ENCODE results near the gene RFX2. TPM values are rescaled to one million over a fixed set of nuclear protein-coding genes. Genes with fewer than 3 reads are reported as not detected.
A peak's percentile ranks its signal among the peaks of the same experiment; 100 is the strongest.

Gene RFX2
- polyA plus RNA-seq, 2 of the 4 experiments (the other 2 are of a cell fraction), result 3.7 to 3.9 TPM

DNA sequence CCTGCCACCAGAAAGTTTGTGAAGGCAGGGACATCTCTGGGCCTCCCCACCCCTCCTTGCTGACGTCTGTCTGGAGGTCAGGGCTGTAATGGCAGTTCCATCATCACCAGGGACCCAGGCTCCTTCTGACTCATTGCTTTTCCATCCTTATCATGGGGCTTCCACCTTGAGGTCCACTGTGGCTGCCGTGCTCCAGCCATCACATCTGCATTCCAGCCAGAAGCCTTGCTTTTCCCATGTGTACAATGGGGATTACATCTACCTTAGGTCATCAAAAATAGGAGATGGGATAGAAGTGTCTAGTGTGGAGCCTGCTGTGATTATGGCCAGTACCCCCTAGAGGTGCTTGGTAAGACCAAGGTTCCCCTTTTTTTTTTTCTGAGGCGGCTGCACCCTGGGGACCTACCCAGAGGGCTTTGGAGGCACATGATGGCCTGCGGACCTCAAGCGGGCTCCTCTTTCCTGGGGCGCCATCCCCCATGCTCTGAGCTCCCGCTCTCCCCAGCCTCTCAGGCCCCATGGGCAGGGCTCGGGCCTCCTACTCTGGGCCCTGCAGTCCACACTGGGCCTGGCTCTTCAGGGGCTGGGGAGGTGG is 119.0 kb downstream of the RFX2 start:
- Histone ChIP-seq H3K4me3 (no peak overlapping the region), H3K4me2 (no peak overlapping the region), H3K4me1 (peaks cover 5% of the 10 kb centered on the region; the same call in 1 of the 3 replicates), H3K27ac (no peak overlapping the region), H3K9me3 (no peaks in the 10 kb centered on the region)
- CTCF ChIA-PET, result interaction anchor here (1.6 to 5.7 kb wide), 3 partner anchors 11 to 56 kb away, joined by 4 to 61 read pairs (median 16); no protein-coding TSS in a partner anchor
- POLR2A ChIA-PET, result no interaction called here
- WGBS (ENCODE audit: missing lambda C conversion rate), result 89% methylated on average over 3 of the region's 8 CpGs
- ATAC-seq, result no peak
- no peak for DNase-seq (ENCODE audit: low read depth in 1 of 2, low spot score in 1 of 2)
- no peak for FAIRE-seq
- no peak for TF ChIP-seq NR3C1 (IDR thresholded peaks at IDR 0.05)
- TF ChIP-seq JUNB (IDR thresholded peaks at IDR 0.05), result no peak
- TF ChIP-seq EP300 (IDR thresholded peaks at IDR 0.05), result no peak
- TF ChIP-seq RAD21 (conservative IDR thresholded peaks at IDR 0.05 in 1 of 2, IDR thresholded peaks at IDR 0.05 in 1 of 2), result no peak
- no peak for TF ChIP-seq SREBF2 (IDR thresholded peaks at IDR 0.05)
- no peak for TF ChIP-seq ZSCAN20 (CRISPR knock-in tag; IDR thresholded peaks at IDR 0.05)
- TF ChIP-seq, protein P1, sequence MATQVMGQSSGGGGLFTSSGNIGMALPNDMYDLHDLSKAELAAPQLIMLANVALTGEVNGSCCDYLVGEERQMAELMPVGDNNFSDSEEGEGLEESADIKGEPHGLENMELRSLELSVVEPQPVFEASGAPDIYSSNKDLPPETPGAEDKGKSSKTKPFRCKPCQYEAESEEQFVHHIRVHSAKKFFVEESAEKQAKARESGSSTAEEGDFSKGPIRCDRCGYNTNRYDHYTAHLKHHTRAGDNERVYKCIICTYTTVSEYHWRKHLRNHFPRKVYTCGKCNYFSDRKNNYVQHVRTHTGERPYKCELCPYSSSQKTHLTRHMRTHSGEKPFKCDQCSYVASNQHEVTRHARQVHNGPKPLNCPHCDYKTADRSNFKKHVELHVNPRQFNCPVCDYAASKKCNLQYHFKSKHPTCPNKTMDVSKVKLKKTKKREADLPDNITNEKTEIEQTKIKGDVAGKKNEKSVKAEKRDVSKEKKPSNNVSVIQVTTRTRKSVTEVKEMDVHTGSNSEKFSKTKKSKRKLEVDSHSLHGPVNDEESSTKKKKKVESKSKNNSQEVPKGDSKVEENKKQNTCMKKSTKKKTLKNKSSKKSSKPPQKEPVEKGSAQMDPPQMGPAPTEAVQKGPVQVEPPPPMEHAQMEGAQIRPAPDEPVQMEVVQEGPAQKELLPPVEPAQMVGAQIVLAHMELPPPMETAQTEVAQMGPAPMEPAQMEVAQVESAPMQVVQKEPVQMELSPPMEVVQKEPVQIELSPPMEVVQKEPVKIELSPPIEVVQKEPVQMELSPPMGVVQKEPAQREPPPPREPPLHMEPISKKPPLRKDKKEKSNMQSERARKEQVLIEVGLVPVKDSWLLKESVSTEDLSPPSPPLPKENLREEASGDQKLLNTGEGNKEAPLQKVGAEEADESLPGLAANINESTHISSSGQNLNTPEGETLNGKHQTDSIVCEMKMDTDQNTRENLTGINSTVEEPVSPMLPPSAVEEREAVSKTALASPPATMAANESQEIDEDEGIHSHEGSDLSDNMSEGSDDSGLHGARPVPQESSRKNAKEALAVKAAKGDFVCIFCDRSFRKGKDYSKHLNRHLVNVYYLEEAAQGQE (IDR thresholded peaks at IDR 0.05), result no peak
- no peak for TF ChIP-seq FOSB (CRISPR knock-in tag; IDR thresholded peaks at IDR 0.05)
- no peak for TF ChIP-seq CHD4 (IDR thresholded peaks at IDR 0.05; ENCODE audit: borderline replicate concordance)
- TF ChIP-seq, protein P2, sequence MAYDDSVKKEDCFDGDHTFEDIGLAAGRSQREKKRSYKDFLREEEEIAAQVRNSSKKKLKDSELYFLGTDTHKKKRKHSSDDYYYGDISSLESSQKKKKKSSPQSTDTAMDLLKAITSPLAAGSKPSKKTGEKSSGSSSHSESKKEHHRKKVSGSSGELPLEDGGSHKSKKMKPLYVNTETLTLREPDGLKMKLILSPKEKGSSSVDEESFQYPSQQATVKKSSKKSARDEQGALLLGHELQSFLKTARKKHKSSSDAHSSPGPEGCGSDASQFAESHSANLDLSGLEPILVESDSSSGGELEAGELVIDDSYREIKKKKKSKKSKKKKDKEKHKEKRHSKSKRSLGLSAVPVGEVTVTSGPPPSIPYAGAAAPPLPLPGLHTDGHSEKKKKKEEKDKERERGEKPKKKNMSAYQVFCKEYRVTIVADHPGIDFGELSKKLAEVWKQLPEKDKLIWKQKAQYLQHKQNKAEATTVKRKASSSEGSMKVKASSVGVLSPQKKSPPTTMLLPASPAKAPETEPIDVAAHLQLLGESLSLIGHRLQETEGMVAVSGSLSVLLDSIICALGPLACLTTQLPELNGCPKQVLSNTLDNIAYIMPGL (CRISPR knock-in tag; IDR thresholded peaks at IDR 0.05; ENCODE audit: borderline replicate concordance), result no peak
- no peak for TF ChIP-seq JUN (IDR thresholded peaks at IDR 0.05)
- TF ChIP-seq HOXB5 (CRISPR knock-in tag; IDR thresholded peaks at IDR 0.05), result no peak
- TF ChIP-seq FOXS1 (CRISPR knock-in tag; IDR thresholded peaks at IDR 0.05), result no peak
- TF ChIP-seq EHF (CRISPR knock-in tag; IDR thresholded peaks at IDR 0.05), result no peak
- no peak for TF ChIP-seq MYC (IDR thresholded peaks at IDR 0.05; ENCODE audit: borderline replicate concordance, low read length)
- no peak for TF ChIP-seq RCOR1 (IDR thresholded peaks at IDR 0.05; ENCODE audit: low read depth, low read length)
- TF ChIP-seq, protein P3, sequence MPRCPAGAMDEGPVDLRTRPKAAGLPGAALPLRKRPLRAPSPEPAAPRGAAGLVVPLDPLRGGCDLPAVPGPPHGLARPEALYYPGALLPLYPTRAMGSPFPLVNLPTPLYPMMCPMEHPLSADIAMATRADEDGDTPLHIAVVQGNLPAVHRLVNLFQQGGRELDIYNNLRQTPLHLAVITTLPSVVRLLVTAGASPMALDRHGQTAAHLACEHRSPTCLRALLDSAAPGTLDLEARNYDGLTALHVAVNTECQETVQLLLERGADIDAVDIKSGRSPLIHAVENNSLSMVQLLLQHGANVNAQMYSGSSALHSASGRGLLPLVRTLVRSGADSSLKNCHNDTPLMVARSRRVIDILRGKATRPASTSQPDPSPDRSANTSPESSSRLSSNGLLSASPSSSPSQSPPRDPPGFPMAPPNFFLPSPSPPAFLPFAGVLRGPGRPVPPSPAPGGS (IDR thresholded peaks at IDR 0.05), result no peak
- no peak for TF ChIP-seq SMC3 (IDR thresholded peaks at IDR 0.05)

DNA sequence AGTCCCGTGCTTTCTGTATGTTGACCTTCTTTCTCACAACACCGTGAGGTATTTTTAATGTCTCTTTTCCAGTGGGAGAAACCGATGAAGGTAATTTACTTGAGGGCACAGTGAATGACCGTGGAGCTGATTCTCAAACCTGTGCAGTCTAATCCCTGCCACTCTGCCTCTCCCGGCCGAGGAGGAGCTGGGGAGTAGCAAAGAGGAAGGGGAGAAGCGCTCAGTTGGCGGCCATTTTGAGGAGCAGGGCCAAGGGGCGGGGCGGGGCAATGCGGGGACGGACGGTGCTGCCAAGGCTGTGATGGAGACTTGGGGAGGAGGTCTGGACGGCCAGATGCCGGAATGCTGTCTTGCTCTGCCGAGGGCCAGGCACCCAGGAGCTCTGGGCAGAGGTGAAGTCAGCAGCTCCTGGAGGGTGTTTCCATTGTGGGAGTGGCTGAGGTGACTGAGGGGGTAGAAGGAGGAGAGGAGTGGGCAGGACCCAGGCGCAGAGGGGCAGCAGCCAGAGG is 120.0 kb downstream of the RFX2 start:
- POLR2A ChIA-PET, result interaction anchor here (0.6 to 1.5 kb wide), 4 partner anchors 12 to 848 kb away, joined by 3 to 4 read pairs (median 4); partner anchors contain the start of genes RANBP3 and VMAC
- FAIRE-seq (no peak), ATAC-seq (peak; percentile 84 to 86), DNase-seq (ENCODE audit: low read depth in 1 of 2, low spot score in 1 of 2) (peak; percentile 43 to 66)
- 16% methylated on average over 6 of the region's 17 CpGs for WGBS (ENCODE audit: missing lambda C conversion rate)
- CTCF ChIA-PET, result interaction anchor here (0.6 to 5.7 kb wide), 5 partner anchors 10 to 173 kb away, joined by 4 to 61 read pairs (median 34); no protein-coding TSS in a partner anchor
- peak overlapping the region; percentile 81 to 84 for H3K27ac ChIP-seq
- peak overlapping the region; percentile 45 for H3K4me3 ChIP-seq
- peaks cover 5% of the 10 kb centered on the region; the same call in 1 of the 3 replicates for H3K4me1 ChIP-seq
- TF ChIP-seq POLR2A (IDR thresholded peaks at IDR 0.05; ENCODE audit: low read length) (peak; percentile 47), ZFP36 (IDR thresholded peaks at IDR 0.05; ENCODE audit: borderline replicate concordance, partially characterized antibody) (no peak)
- no peaks in the 10 kb centered on the region for H3K9me3 ChIP-seq
- H3K4me2 ChIP-seq, result peak overlapping the region; percentile 92
